ENCODE measurements around the gene GIPC2. TPM values are rescaled to one million over a fixed set of nuclear protein-coding genes. Genes with fewer than 3 reads are reported as not detected.

Gene GIPC2
- total and polyA plus RNA-seq, 9 of the 15 experiments (the other 6 are each of a cell fraction or from before 2014, with no cell fraction given): 0.01 to 0.05 (median 0.04) TPM; not detected in 3

- TF ChIP-seq FOXA3 (CRISPR knock-in tag; conservative IDR thresholded peaks at IDR 0.05 in 1 of 2, IDR thresholded peaks at IDR 0.05 in 1 of 2) (peak in 1 of 2 experiments; percentile 94; a peak in 2 of 4 replicates), ELK1 (CRISPR knock-in tag; IDR thresholded peaks at IDR 0.05) (no peak), NCOA4 (IDR thresholded peaks at IDR 0.05; ENCODE audit: partially characterized antibody) (no peak), SUPT5H (IDR thresholded peaks at IDR 0.05) (peak; percentile 100), STAT5B (CRISPR knock-in tag; IDR thresholded peaks at IDR 0.05) (no peak), HDAC2 (IDR thresholded peaks at IDR 0.05) (no peak), MLX (CRISPR knock-in tag; conservative IDR thresholded peaks at IDR 0.05) (peak in 1 of 2 experiments; percentile 100; a peak in 2 of 4 replicates), GATAD2B (IDR thresholded peaks at IDR 0.05; ENCODE audit: borderline replicate concordance) (0 out of 2 replicates have a peak, but pooled peaks have one; percentile 58), EP400 (IDR thresholded peaks at IDR 0.05) (peak; percentile 77; the same call in 1 of the 2 replicates), ZC3H8 (IDR thresholded peaks at IDR 0.05) (peak; percentile 98), ZNF318 (IDR thresholded peaks at IDR 0.05; ENCODE audit: borderline replicate concordance in 1 of 2, low read depth in 1 of 2) (peak in 1 of 2 experiments; percentile 90; a peak in 2 of 4 replicates), MEF2A (IDR thresholded peaks at IDR 0.05; ENCODE audit: control insufficient read depth, low read depth, low read length) (peak; percentile 83), ZNF146 (CRISPR knock-in tag; IDR thresholded peaks at IDR 0.05; ENCODE audit: unreplicated experiment) (no peak), ZNF165 (CRISPR knock-in tag; IDR thresholded peaks at IDR 0.05; ENCODE audit: borderline replicate concordance) (no peak), TRIM24 (IDR thresholded peaks at IDR 0.05) (peak; percentile 6 to 18; a peak in 2 of 4 replicates), ATF1 (CRISPR knock-in tag; IDR thresholded peaks at IDR 0.05) (no peak), ATF1 (tag; IDR thresholded peaks at IDR 0.05) (no peak), DPF2 (IDR thresholded peaks at IDR 0.05) (0 out of 2 replicates have a peak, but pooled peaks have one; percentile 15), POLR2G (IDR thresholded peaks at IDR 0.05; ENCODE audit: low read depth, low read length) (peak; percentile 88)
These were observed 41.7 kb upstream of the GIPC2 start (continued) for GRCh38 chr1:78003882-78004718.

All from K562 (cell line).